HG03571 (cell line): ENCODE measurements around the gene NDRG2.
"Not testable (repeated sequence)": the region's sequence is repeated elsewhere in the genome, so short reads cannot be mapped to it uniquely, and the experiment has no call there.

Source experiments
- ATAC-seq: cut with Tn5 transposase; IDR thresholded peaks from one replicate; pipeline ENCODE4 v1.9.1; 2021; ENCODE audit not compliant: unreplicated experiment

NDRG2 gene

DNA sequence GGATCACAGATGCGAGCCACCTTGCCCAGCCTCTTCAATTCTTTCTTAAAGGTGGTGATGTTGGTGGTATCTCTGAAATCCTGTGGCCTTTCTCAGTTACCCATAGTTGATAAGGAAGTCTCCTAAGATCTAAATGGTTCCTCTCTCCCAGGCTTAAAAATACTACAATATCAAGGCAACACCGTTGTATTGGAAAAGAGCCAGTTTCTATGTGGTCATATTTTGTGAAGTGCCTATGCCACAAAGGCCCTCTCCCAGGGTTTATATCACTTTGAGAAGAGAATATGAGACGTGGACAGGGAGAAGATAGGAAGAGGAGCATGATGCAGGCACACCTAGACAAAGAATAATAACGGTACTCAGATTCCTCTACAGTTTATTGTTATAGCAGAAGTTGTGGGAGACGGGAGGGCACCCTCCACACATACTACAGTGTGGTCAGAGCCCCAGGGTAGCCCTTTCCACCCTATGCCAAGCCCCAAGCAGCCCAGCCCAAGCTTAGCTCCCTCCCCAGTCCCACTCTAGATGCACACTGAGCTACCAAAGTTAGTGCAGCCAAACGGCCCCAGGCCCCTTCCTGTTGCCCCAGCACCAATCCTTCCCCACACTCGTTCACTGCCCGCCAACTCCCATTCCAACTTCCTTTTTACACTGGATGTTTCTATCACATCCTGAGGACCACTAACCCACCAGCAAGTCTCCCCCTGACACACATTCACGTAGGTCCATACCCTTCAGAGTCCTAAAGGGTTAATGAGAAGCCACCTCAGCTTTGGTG is 8.3 kb downstream of the NDRG2 start:
- no peak for ATAC-seq

DNA sequence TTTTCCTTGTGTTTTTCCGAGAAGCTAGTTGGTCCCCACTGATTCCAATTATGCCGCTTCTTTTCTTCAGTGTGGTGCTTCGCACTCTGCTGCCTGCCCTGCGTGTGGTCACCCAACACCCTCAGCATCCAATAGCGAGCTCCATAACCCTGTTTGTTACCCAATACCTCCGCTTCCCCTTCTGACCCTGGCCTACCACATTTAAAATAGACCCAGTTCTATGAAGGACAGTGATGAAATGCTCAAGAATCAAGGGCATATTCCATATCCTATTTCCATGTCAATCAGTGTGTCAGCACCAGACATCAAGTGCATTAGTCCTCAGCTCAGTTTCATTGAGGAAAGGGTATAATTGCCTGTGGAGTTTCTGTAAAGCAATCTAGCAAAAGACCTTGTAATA is 9.5 kb downstream of the NDRG2 start:
- ATAC-seq: no peak

DNA sequence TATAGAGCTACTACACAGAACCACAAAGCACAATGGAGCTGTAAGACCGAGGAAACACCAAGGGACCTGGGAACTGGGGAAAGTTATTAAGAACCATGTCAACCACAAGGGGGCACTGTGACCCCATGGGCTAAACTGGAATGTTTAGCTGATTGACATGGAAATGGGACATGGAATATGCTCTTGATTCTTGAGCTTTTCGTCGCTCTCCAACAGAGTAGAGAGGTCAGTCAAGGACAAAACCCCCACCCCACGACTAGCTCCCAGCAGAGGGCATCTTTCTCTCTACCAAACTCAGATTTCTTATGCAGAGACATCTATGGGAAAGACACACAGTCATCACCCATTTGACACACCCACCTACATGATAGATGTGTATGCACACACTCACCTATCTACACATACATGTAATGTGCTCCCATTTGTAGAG is 10.1 kb downstream of the NDRG2 start:
- no peak for ATAC-seq

DNA sequence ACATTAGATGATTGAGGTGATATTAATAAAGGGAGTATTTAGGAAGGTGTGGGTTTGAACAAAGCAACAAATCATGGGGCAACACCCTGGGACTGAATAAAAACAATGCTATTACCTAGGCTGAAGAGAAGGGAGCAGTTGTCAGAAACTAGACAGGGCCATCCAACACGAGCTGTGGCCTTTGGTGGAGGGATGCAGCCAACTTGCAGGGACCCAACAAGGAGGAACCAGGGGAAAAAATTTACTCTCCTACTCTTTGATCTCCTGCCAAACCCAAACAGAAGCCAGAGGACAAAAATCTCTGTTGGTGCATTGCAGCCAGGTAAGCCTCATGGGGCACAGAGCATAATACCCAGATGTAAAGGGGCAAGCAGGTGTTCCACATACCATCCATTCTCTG is 13.7 kb downstream of the NDRG2 start:
- no peak for ATAC-seq

DNA sequence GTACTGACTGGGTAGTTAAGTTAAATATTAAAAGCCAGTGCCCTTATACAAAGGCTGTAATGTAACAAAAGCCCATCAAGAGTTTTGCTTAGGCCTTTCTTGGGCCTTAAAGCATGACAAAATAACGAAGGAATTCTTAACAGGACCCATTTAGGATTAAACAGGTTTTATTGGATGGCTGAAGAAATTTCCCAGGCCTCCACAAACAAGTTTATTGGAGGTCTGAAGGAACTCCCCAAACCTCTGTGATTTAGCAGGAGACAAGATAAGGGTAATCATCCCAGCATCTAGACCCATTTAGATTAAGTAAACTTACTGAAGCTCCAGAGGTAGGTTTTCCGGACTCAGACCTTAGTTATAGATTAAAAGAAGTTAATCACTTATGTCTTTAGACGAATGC is 15.1 kb downstream of the NDRG2 start:
- ATAC-seq: not testable (repeated sequence)

DNA sequence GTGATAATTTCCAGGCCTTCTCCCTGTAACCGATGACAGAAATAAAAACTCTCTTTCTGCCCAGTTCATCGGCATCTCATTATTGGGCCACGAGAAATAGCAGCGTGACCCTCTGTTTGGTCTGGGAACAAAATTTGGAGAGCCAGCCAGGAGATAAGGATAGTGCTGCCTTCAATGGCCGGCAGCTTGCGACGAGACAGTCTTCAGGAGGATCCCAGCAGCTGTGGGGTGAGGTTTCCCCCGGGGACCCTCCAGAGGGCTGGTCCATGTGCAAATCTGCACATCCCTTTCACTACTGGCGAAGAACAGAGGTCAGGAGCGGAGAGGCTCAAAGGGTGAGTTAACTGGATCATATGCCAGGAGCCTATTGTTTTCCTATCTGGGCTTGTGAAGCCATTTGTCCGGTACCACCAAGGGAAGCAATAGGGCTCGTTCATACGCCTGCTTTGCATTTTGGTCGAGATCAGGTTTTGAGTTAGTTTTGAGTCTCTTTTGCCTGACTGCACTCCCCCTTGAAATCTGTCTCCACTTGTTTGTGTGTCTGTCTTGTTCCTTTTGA is 21.0 kb downstream of the NDRG2 start:
- ATAC-seq: no peak

DNA sequence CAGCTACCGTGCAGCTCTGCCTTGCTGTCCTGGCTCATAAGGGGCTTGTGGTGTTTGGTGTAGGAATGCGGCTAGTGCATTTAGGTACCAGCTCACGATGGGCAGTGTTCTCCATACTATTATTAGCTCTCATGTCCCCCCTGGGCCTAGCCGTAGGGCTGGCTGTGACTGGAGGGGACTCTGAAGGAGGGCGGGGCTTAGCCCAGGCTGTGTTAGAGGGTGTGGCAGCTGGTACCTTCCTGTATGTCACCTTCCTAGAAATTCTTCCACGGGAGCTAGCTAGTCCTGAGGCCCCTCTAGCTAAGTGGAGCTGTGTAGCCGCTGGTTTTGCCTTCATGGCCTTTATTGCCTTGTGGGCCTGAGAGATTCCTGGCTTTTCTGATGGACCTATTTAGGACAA is 23.6 kb downstream of the NDRG2 start:
- ATAC-seq: no peak

DNA sequence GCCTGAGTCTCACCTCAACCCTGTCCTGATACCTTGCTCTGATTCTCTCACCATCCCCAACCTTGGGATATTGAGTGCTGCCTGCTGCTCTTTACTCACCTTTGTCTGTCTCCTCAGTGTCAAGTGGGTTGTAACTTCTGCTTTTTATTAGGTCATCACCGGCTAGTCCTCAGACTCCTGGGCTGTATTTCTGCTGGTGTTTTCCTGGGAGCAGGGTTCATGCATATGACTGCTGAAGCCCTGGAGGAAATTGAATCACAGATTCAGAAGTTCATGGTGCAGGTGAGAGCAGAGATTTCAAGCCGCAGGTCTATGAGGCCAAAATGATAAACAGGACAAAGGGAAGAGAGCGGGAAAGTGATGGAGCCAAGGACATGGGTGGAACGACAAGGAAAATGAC is 25.3 kb downstream of the NDRG2 start:
- no peak for ATAC-seq

DNA sequence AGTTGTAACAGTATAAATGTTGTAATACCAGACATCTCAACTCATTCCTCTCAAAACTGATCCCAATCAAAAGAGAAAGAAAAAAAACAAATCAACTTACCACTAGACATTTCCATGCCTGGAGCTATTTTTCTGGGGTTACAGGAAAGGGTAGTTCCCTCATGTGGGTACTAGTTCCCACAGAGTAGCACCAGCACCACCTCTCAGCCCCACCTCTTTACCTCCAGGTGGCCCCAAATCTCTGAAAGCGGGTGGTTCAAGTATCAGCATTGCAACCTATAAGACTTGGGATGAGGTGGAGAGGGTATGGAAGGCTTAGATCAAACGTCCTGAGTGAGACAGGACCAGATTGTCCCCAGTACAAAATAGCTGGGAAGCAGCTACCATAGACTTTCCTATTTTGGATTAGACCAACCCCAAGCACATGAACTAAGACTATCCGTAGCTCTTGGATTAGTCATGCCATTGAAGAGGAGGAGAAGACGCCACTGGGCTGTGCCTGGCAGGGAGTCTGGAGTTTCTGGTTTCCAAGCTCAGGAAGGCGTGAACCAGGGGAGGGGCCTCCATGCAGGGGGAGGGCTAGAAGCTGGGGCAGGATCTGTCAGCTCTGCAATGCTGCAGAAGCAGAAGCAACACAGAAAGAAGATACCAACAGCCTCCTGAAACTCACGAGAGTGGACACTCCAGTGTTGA is 26.0 kb downstream of the NDRG2 start, which contains the start of gene SLC39A2:
SLC39A2 (plus strand) TSS at position 620 of the 693 bp plus-strand sequence. CDS start 154 bp downstream, outside the sequence.
- ATAC-seq: no peak

DNA sequence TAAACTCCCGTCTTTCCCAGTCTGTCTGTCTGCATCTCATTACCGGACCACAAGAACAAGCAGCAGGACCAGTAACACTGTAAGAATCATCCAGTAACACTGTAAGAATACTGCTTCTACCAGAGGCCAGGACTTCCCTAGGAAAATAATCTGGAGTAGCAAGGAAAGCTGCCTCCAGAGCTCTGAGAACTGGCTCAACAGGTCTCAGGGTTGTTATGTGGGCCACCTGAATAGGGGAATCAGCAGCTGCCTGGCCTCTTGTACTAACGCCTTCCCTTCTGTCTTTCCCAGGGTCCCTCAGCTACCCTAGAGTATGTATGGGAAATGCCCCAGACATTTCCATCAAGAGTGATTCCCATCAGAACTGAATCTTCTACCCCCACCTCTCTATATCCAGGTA is 26.7 kb downstream of the NDRG2 start:
- no peak for ATAC-seq

DNA sequence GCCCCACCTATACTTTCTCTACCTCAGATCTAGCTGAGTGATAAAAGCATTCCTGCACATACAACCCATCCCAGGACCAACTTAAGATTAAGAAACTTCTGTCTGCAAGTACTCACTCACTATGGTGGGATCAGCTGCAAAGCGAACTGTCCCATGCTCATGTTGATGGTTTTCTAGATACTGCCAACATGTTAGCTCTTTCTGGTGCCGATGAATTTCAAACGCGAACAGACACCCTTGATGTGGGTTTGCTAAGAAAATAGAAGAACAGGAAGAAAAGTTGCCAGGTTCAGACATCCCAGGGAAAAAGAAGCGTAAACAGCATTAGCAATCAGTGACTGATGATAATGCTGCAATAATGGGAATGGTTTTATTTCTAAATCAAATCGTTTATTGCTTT is 27.3 kb downstream of the NDRG2 start:
- ATAC-seq: no peak

DNA sequence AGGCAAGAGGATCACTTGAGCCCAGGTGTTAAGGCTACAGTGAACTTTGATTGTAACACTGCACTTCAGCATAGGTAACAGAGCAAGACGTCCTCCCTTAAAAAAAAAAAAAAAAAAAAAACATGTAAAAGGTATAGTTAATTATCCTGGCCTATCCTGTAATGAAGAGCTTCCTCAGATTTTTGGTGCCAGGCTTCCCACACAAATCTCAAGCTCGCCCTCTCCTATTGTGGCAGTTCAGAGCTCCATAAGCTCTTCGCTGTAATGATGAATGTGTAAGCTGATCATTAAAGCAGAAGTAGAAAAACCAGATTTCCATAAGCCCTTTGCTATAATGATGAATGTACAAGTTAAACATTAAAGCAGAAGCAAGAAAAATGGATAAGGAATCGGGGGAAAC is 27.7 kb downstream of the NDRG2 start:
- no peak for ATAC-seq

DNA sequence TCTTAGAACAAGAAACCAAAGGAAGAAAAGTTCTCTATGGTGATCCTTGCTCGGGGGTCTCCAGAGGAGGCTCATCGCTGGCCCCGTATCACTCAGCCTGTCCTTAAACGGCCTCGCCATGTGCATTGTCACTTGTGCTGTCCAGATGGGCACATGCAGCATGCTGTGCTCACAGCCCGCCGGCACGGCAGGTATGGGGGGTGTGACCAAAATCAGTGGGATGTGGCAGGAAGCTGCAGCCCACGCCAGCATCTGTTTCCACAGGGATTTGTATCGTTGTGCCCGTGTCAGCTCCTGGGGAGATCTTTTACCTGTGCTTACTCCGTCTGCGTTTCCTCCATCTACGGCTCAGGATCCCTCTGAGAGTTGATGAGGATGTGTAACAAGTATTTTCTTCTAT is 28.3 kb downstream of the NDRG2 start:
- no peak for ATAC-seq

DNA sequence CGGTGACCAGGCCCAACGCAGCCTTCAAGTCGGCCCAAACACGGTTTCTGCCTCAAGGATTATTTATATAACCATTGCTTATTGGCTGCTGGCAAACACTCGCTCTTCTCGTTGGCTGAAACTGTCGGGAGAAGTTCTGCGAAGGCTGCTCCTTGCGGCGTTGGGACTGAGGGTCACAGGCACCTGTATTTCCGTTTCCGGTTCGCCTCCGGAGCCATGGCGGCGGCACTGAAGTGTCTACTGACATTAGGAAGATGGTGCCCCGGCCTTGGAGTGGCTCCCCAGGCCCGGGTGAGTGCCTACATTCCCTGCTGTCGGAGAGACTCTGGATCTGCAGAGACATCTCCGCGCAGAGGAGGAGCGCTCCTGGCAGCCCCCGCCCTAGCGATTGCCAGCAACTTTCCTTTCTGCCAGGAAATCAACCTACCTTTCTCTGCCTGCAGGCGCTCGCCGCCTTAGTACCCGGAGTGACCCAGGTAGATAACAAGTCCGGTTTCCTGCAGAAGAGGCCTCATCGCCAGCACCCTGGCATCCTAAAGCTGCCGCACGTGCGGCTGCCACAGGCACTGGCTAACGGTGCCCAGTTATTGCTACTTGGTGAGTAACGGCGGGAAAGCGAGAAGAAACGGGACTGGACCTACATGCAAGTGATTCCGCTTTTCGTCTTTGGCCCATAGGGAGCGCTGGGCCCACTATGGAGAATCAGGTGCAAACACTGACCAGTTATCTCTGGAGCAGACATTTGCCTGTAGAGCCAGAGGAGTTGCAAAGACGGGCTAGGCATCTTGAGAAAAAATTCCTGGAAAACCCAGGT is 34.9 kb downstream of the NDRG2 start, which contains the start of gene METTL17:
METTL17 (plus strand) TSS at position 194 of the 814 bp plus-strand sequence; CDS start at position 217, 23 bp downstream.
- ATAC-seq: peak; percentile 94

DNA sequence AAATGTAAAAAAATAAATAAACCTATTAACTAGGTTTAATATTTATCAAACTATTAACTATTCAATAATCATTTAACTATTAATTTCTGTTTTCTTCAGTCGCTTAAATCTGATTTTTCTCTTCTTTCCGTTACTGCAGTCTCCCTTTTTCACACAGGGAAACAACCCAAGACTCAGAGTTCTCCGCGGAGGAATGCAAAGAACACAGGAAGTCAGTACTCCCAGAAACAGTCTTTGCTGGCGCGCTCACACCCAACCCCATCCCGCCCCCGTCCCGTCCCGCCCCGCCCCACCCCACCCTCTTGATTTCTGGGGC is 35.4 kb downstream of the NDRG2 start:
- no peak for ATAC-seq

DNA sequence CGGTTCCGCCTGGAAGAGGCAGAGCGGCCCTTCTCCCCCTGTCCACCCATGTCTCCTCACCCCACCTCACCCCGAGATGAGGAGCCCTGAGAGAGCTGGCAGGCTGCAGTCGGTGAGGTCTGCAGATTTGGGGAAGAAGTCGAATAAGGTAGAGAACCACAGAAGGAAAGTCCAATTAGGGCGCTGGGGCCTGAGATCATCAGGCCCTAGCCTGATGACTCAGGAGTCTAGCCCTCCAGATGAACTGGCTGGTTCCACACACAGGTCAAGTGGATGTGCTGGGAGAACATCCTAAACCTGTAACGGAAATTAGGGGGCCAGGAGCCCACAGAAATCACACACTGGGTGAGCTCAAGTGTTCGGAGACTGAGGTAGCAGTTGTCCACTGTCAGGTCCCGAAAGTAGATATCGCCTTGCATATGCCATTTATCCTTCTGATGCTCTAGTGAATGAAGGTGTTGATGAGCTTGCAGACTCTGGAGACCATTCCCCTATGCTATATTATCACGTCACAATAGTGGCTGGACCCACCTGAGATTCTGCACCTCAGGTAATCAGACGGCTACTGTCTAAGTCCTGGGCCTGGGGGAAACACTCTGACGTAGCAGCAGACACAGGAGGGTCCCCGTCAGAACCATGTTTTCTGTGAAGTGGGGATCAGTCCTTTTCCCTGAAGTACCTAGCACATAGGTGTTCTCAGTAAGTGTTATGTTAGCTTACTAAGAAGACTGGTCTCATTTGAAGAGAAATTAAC is 36.0 kb downstream of the NDRG2 start:
- no peak for ATAC-seq

DNA sequence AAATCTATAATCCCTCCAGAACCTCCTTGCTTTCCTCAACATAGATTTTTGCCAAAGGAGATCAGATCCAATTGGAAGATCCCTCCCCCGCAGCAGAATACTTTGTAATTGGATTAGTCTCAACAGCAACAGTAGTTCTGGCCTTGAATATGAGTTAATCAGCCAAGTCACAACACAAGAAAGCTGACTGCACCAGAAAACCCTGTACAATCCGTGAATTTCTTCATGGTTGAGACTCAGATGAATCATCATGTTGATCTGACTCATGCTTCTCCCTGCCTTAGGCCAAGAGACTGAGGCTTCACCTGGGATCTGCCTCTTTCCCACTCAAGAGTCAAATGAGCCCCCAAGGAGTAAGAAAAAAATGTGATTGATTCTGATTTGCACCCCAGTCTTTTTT is 38.0 kb downstream of the NDRG2 start:
- ATAC-seq: no peak

DNA sequence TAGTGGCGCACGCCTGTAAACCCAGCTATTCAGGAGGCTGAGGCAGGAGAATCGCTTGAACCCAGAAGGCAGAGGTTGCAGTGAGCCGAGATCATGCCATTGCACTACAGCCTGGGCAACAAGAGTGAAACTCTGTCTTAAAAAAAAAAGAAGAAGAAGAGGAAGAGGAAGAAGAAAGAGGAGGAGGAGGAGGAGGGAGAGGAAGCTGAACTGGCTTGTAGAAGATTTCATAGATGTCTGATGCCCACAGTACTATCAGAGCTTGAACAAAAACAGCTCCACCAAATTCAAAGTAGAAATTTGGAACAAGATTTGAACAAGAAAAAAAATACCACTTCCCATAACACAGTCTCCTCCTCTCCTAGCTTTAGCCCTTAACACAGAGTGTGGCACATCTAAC is 39.2 kb downstream of the NDRG2 start:
- not testable (repeated sequence) for ATAC-seq

DNA sequence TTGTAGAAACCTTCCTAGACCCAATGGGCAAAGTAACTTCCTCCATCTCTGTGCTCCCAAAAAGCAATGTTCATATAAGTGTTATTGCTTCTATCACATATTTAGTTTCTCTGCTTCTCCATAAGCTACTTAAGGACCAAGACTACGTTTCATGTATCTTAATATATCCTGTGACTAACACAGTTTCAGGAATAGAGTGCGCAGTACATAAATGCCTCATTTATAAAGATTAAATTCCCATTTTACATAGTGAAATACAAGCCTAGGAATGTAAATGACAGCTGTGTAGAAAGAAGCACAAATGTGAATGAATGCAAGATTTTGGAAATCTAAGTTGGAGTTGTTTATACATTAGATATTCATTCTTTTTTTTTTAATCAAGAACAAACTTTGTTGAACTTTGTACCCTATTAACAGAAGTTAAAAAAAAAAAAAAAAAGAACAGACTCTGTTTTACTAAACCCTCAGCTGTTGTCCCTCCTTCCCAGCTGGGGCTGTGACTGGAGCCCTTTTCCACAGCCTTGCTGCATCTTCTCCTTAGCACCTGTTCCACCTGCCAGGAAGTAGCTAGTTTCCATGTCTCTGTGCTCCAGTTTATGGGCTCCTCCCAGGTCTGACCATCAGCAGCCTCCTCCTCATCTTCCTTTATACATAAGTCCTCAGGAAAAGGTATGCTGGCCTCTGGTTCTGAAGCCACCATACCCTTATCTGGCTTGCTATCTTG is 42.1 kb downstream of the NDRG2 start:
- ATAC-seq: no peak

DNA sequence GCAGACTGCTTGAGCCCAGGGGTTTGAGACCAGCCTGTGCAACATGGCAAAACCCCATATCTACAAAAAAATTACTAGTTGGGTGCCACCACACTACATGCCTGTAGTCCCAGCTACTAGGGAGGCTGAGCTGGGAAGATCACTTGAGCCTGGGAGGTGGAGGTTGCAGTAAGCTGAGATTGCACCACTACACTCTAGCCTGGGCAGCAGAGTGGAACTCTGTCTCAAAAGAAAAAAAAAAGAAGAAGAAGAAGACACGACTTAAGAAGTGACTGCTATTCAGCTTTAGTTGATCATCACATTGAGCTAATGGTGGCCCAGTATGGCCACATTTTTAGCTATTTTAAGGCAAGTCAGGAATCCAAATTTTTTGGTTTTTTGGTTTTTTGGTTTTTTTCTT is 44.0 kb downstream of the NDRG2 start:
- ATAC-seq: no peak
